MM.1S (cell line): Measurements from ENCODE around the gene STARD8.
"Not testable (repeated sequence)": the region's sequence is repeated elsewhere in the genome, so short reads cannot be mapped to it uniquely, and the experiment has no call there.

Experiments
- EZH2 ChIP-seq: fragments of 300-600 bp; sonication (generic); optimal IDR thresholded peaks from 2 replicates; pipeline ENCODE3; 2017; ENCODE audit warnings: low read depth, mild to moderate bottlenecking, antibody characterized with exemption, low read length, mixed read lengths
- EZH2phosphoT487 ChIP-seq: fragments of 300-600 bp; sonication (generic); IDR thresholded peaks from 2 replicates; pipeline ENCODE4 v1.6.1; 2018; ENCODE audit warnings: antibody characterized with exemption, low read length
- TF ChIP-seq, protein P1 (sequence below): fragments of 300-600 bp; sonication (generic); IDR thresholded peaks from 2 replicates; pipeline ENCODE4 v1.5.1; 2016; ENCODE audit warnings: antibody characterized with exemption, low read length, mixed read lengths

DNA sequence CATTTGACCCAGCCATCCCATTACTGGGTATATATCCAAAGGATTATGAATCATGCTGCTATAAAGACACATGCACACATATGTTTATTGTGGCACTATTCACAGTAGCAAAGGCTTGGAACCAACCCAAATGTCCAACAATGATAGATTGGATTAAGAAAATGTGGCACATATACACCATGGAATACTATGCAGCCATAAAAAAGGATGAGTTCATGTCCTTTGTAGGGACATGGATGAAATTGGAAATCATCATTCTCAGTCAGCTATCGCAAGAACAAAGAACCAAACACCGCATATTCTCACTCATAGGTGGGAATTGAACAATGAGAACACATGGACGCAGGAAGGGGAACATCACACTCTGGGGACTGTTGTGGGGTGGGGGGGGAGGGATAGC lies 94.4 kb downstream of the STARD8 start:
- TF ChIP-seq, protein P1, sequence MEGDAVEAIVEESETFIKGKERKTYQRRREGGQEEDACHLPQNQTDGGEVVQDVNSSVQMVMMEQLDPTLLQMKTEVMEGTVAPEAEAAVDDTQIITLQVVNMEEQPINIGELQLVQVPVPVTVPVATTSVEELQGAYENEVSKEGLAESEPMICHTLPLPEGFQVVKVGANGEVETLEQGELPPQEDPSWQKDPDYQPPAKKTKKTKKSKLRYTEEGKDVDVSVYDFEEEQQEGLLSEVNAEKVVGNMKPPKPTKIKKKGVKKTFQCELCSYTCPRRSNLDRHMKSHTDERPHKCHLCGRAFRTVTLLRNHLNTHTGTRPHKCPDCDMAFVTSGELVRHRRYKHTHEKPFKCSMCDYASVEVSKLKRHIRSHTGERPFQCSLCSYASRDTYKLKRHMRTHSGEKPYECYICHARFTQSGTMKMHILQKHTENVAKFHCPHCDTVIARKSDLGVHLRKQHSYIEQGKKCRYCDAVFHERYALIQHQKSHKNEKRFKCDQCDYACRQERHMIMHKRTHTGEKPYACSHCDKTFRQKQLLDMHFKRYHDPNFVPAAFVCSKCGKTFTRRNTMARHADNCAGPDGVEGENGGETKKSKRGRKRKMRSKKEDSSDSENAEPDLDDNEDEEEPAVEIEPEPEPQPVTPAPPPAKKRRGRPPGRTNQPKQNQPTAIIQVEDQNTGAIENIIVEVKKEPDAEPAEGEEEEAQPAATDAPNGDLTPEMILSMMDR, result not testable (repeated sequence)
- TF ChIP-seq EZH2phosphoT487, EZH2: not testable (repeated sequence)
